Measurements from ENCODE around the gene FXYD7.

The FXYD7 gene

DNA sequence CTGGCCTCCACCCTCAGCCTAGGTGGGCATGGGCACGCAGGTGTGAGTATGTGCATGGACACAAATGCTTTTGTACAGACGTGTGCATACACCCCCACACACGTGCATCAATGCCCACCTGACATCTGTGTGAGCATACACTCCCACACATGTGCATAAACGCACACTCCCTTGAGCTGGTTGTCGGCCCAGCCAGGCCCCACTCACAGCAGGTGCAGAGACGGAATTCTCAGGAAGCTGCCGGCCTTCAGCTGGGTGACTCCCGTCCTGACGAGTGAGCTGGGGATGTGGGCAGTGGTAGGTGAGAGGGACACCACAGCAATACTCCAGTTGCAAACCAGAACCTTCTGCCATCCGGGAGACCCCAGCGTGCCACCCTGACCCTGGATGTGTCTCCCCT lies 9.2 kb upstream of the FXYD7 start:
- TF ChIP-seq, protein P1, sequence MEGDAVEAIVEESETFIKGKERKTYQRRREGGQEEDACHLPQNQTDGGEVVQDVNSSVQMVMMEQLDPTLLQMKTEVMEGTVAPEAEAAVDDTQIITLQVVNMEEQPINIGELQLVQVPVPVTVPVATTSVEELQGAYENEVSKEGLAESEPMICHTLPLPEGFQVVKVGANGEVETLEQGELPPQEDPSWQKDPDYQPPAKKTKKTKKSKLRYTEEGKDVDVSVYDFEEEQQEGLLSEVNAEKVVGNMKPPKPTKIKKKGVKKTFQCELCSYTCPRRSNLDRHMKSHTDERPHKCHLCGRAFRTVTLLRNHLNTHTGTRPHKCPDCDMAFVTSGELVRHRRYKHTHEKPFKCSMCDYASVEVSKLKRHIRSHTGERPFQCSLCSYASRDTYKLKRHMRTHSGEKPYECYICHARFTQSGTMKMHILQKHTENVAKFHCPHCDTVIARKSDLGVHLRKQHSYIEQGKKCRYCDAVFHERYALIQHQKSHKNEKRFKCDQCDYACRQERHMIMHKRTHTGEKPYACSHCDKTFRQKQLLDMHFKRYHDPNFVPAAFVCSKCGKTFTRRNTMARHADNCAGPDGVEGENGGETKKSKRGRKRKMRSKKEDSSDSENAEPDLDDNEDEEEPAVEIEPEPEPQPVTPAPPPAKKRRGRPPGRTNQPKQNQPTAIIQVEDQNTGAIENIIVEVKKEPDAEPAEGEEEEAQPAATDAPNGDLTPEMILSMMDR (IDR thresholded peaks at IDR 0.05; ENCODE audit: low read depth, low read length, missing control alignments) = no peak
- H3K27me3 ChIP-seq (replicated peaks) = peaks cover 7% of the 10 kb centered on the region
- in situ Hi-C loops (cut with HindIII; ENCODE audit: low pct_ligation_motif_present, low sequenced_read_pairs) = no loop called here
- H3K36me3 ChIP-seq (replicated peaks) = no peaks in the 10 kb centered on the region
- no peak overlapping the region for H3K4me3 ChIP-seq (ENCODE audit: low read depth, low read length)
- no peak for DNase-seq
- no peak overlapping the region for H3K27ac ChIP-seq

GRCh38 chr19:35134601-35135242 lies 8.3 kb upstream of the FXYD7 start, which contains the start of gene LGI4:
LGI4 (minus strand) TSS chr19:35135059; CDS start chr19:35134680, 379 bp downstream.
- Histone ChIP-seq H3K4me3 (ENCODE audit: low read depth, low read length) (no peak within 1 kb of the TSS), H3K27me3 (replicated peaks) (peaks cover 7% of the 10 kb centered on the region), H3K27ac (no peak within 1 kb of the TSS), H3K36me3 (replicated peaks) (no peaks in the 10 kb centered on the region)
- no peak for DNase-seq
- TF ChIP-seq, protein P1 (IDR thresholded peaks at IDR 0.05; ENCODE audit: low read depth, low read length, missing control alignments) = no peak
- in situ Hi-C loops (cut with HindIII; ENCODE audit: low pct_ligation_motif_present, low sequenced_read_pairs) = no loop called here

GRCh38 chr19:35135389-35135909 lies 7.6 kb upstream of the FXYD7 start:
- no peaks in the 10 kb centered on the region for H3K36me3 ChIP-seq (replicated peaks)
- peaks cover 7% of the 10 kb centered on the region for H3K27me3 ChIP-seq (replicated peaks)
- H3K27ac ChIP-seq = no peak overlapping the region
- TF ChIP-seq, protein P1 (IDR thresholded peaks at IDR 0.05; ENCODE audit: low read depth, low read length, missing control alignments) = peak; percentile 93
- DNase-seq = peak; percentile 44
- H3K4me3 ChIP-seq (ENCODE audit: low read depth, low read length) = no peak overlapping the region
- in situ Hi-C loops (cut with HindIII; ENCODE audit: low pct_ligation_motif_present, low sequenced_read_pairs) = no loop called here

- Histone ChIP-seq H3K27me3 (replicated peaks) (peaks cover 7% of the 10 kb centered on the region), H3K27ac (no peak overlapping the region), H3K36me3 (replicated peaks) (no peaks in the 10 kb centered on the region), H3K4me3 (ENCODE audit: low read depth, low read length) (no peak overlapping the region)
- TF ChIP-seq, protein P1 (IDR thresholded peaks at IDR 0.05; ENCODE audit: low read depth, low read length, missing control alignments) = no peak
- no peak for DNase-seq
- in situ Hi-C loops (cut with HindIII; ENCODE audit: low pct_ligation_motif_present, low sequenced_read_pairs) = no loop called here
Measured at GRCh38 chr19:35136231-35136630, 6.8 kb upstream of the FXYD7 start.

GRCh38 chr19:35136977-35137702 lies 5.9 kb upstream of the FXYD7 start:
- no peaks in the 10 kb centered on the region for H3K36me3 ChIP-seq (replicated peaks)
- in situ Hi-C loops (cut with HindIII; ENCODE audit: low pct_ligation_motif_present, low sequenced_read_pairs) = no loop called here
- DNase-seq = no peak
- H3K27me3 ChIP-seq (replicated peaks) = peaks cover 11% of the 10 kb centered on the region
- no peak overlapping the region for H3K27ac ChIP-seq
- no peak overlapping the region for H3K4me3 ChIP-seq (ENCODE audit: low read depth, low read length)
- TF ChIP-seq, protein P1 (IDR thresholded peaks at IDR 0.05; ENCODE audit: low read depth, low read length, missing control alignments) = no peak
